ENCODE data around the gene PAQR6. TPM values are rescaled to one million over a fixed set of nuclear protein-coding genes. Genes with fewer than 3 reads are reported as not detected.

Gene PAQR6
- total RNA-seq, result 0.30 and 2.4 TPM in 2 replicates

GRCh38 chr1:156247460-156248322, at the start of gene PAQR6:
TSS of gene PAQR6 (minus strand) at chr1:156248056. CDS start at chr1:156246731, 1,325 bp downstream.

GRCh38 chr1:156295391-156295947, 47.6 kb upstream of the PAQR6 start, which contains the start of gene GLMP:
TSS of gene GLMP (minus strand) at chr1:156295679. CDS start at chr1:156295645, 34 bp downstream.

GRCh38 chr1:156284112-156284511, 36.3 kb upstream of the PAQR6 start, which contains the start of gene TMEM79:
TSS of gene TMEM79 (plus strand) at chr1:156284325. CDS start at chr1:156285227, 902 bp downstream.

GRCh38 chr1:156282479-156283222, 34.8 kb upstream of the PAQR6 start, which contains the start of gene SMG5:
TSS of gene SMG5 (minus strand) at chr1:156282825. CDS start at chr1:156282680, 145 bp downstream.

GRCh38 chr1:156241926-156242325, 5.9 kb downstream of the PAQR6 start, which contains the start of gene BGLAP:
TSS of gene BGLAP (plus strand) at chr1:156242184. CDS start at chr1:156242232, 48 bp downstream.

GRCh38 chr1:156212833-156213643, 34.8 kb downstream of the PAQR6 start, which contains the start of gene PMF1:
TSS of gene PMF1 (plus strand) at chr1:156213007. CDS start at chr1:156213016, 9 bp downstream.

GRCh38 chr1:156193488-156194299, 54.2 kb downstream of the PAQR6 start, which contains the start of gene SLC25A44:
TSS of gene SLC25A44 (plus strand) at chr1:156194104. CDS start at chr1:156199848, 5,744 bp downstream.

Other genes starting within 250 kb of the PAQR6 start
- 484 and 494 TPM in 2 replicates for gene SSR2, start 227.1 kb downstream of the PAQR6 start, total RNA-seq
- 21.0 and 24.3 TPM in 2 replicates for gene UBQLN4, start 194.3 kb downstream of the PAQR6 start, total RNA-seq
- gene LAMTOR2, start 193.3 kb downstream of the PAQR6 start, total RNA-seq, result 118 and 130 TPM in 2 replicates
- gene RAB25, start 186.9 kb downstream of the PAQR6 start, total RNA-seq, result 66.7 and 81.8 TPM in 2 replicates
- gene MEX3A, start 165.6 kb downstream of the PAQR6 start, total RNA-seq, result 1.8 and 2.0 TPM in 2 replicates
- 735 and 836 TPM in 2 replicates for gene LMNA, start 133.3 kb downstream of the PAQR6 start, total RNA-seq
- 6.6 and 12.3 TPM in 2 replicates for gene SEMA4A, start 94.5 kb downstream of the PAQR6 start, total RNA-seq
- gene SLC25A44, start 54.0 kb downstream of the PAQR6 start, total RNA-seq, result 8.6 and 11.0 TPM in 2 replicates
- gene PMF1, start 35.0 kb downstream of the PAQR6 start, total RNA-seq, result 67.9 and 81.5 TPM in 2 replicates
- gene BGLAP, start 5.9 kb downstream of the PAQR6 start, total RNA-seq, result not detected in 2 replicates
- gene SMG5, start 34.8 kb upstream of the PAQR6 start, total RNA-seq, result 35.9 and 40.1 TPM in 2 replicates
- 7.6 and 9.1 TPM in 2 replicates for gene TMEM79, start 36.3 kb upstream of the PAQR6 start, total RNA-seq
- 39.4 and 40.7 TPM in 2 replicates for gene GLMP, start 47.6 kb upstream of the PAQR6 start, total RNA-seq
- gene VHLL, start 51.3 kb upstream of the PAQR6 start, total RNA-seq, result not detected in 2 replicates
- 392 and 473 TPM in 2 replicates for gene CCT3, start 90.2 kb upstream of the PAQR6 start, total RNA-seq
- gene TSACC, start 90.5 kb upstream of the PAQR6 start, total RNA-seq, result 0.86 TPM in 1 of 2 replicates, not detected in the other
- not detected in 2 replicates for gene RHBG, start 121.2 kb upstream of the PAQR6 start, total RNA-seq

All from hair follicular keratinocyte (primary cell).